Mesenchymal stem cell (in vitro differentiated cells and primary cell): ENCODE measurements around the gene MYH9.

Experiments used
- DNase-seq: peaks from one replicate; pipeline ENCODE4 v3.0.0-alpha.2; 2013
- H2AFZ ChIP-seq: one replicate; pipeline ENCODE4 v1.6.1; 2013; ENCODE audit warnings: low read depth, mild to moderate bottlenecking, control low read depth, inconsistent platforms, low read length, moderate library complexity
- H2AK5ac ChIP-seq: 2 replicates; pipeline ENCODE4 v1.6.1; 2013; ENCODE audit warnings: low read length, moderate library complexity, mild to moderate bottlenecking, inconsistent platforms; ENCODE audit not compliant: severe bottlenecking
- H2BK120ac ChIP-seq: one replicate; pipeline ENCODE4 v1.6.1; 2013; ENCODE audit warnings: low read depth, mild to moderate bottlenecking, inconsistent platforms, low read length, moderate library complexity
- H2BK12ac ChIP-seq, 2 experiments: one replicate each; pipeline ENCODE4 v1.6.1; 2013; ENCODE audit warnings: inconsistent platforms in 2 of 2, low read length in 2 of 2, mild to moderate bottlenecking in 2 of 2, moderate library complexity in 2 of 2, control low read depth in 1 of 2
- H2BK15ac ChIP-seq: one replicate; pipeline ENCODE4 v1.6.1; 2013; ENCODE audit warnings: mild to moderate bottlenecking, low read depth, inconsistent platforms; ENCODE audit not compliant: poor library complexity, severe bottlenecking
- H2BK5ac ChIP-seq: 2 replicates; pipeline ENCODE4 v1.6.1; 2013; ENCODE audit warnings: low read depth, mild to moderate bottlenecking, low read length, control low read depth, inconsistent platforms; ENCODE audit not compliant: poor library complexity, severe bottlenecking
- H3K14ac ChIP-seq, 2 experiments: one replicate each; pipeline ENCODE4 v1.6.1; 2013; ENCODE audit warnings: inconsistent platforms in 2 of 2, low read length in 2 of 2, control low read depth in 1 of 2, mild to moderate bottlenecking in 1 of 2, moderate library complexity in 1 of 2
- H3K18ac ChIP-seq, 2 experiments: one replicate each; pipeline ENCODE4 v1.6.1; 2013; ENCODE audit warnings: inconsistent platforms in 2 of 2, low read length in 2 of 2, control low read depth in 1 of 2, low read depth in 1 of 2, mild to moderate bottlenecking in 1 of 2
- H3K23ac ChIP-seq, 2 experiments: one replicate each; pipeline ENCODE4 v1.6.1; 2013; ENCODE audit warnings: inconsistent platforms in 2 of 2, low read length in 2 of 2, mild to moderate bottlenecking in 2 of 2, moderate library complexity in 2 of 2, control low read depth in 1 of 2
- H3K27ac ChIP-seq: 2 replicates; pipeline ENCODE4 v1.5.1; 2013; ENCODE audit warnings: mild to moderate bottlenecking, moderate library complexity, low read length, control low read depth, inconsistent platforms; ENCODE audit not compliant: poor library complexity, severe bottlenecking
- H3K27me3 ChIP-seq, 2 experiments: 2 replicates each; pipeline versions ENCODE4 v1.6.1 to v1.7.0; 2013; ENCODE audit warnings: low read length in 2 of 2, mild to moderate bottlenecking in 2 of 2, moderate library complexity in 2 of 2, control low read depth in 1 of 2, inconsistent platforms in 1 of 2; ENCODE audit not compliant: control insufficient read depth in 1 of 2, insufficient read depth in 1 of 2
- H3K36me3 ChIP-seq, 2 experiments: 2 replicates each; pipeline versions ENCODE4 v1.6.1 to v1.7.0; 2013; ENCODE audit warnings: low read length in 2 of 2, control low read depth in 1 of 2, inconsistent platforms in 1 of 2, low read depth in 1 of 2, mild to moderate bottlenecking in 1 of 2; ENCODE audit not compliant: insufficient read depth in 2 of 2, control insufficient read depth in 1 of 2
- H3K4ac ChIP-seq, 2 experiments: one replicate each; pipeline ENCODE4 v1.6.1; 2013; ENCODE audit warnings: inconsistent platforms in 2 of 2, low read length in 2 of 2, mild to moderate bottlenecking in 2 of 2, moderate library complexity in 2 of 2, control low read depth in 1 of 2, low read depth in 1 of 2
- H3K4me1 ChIP-seq: 2 replicates; pipeline ENCODE4 v1.6.1; 2013; ENCODE audit warnings: low read depth, low read length, control low read depth; ENCODE audit not compliant: control insufficient read depth, insufficient read depth
- H3K4me2 ChIP-seq: 2 replicates; pipeline ENCODE4 v1.6.1; 2013; ENCODE audit warnings: low read length, mild to moderate bottlenecking, inconsistent platforms; ENCODE audit not compliant: poor library complexity, severe bottlenecking
- H3K4me3 ChIP-seq, 2 experiments: 2 replicates each; pipeline versions ENCODE4 v1.5.1 to v1.7.0; 2013; ENCODE audit warnings: low read length in 2 of 2, mild to moderate bottlenecking in 2 of 2, control low read depth in 1 of 2, low read depth in 1 of 2; ENCODE audit not compliant: insufficient read depth in 1 of 2
- H3K79me1 ChIP-seq: replicated peaks from 2 replicates; pipeline ENCODE4 v1.6.1; 2013; ENCODE audit warnings: mild to moderate bottlenecking, control low read depth, low read length, inconsistent platforms; ENCODE audit not compliant: poor library complexity, severe bottlenecking
- H3K9ac ChIP-seq: 2 replicates; pipeline ENCODE4 v1.7.0; 2013; ENCODE audit warnings: mild to moderate bottlenecking, low read length, moderate library complexity
- H3K9me3 ChIP-seq: 2 replicates; pipeline ENCODE4 v1.7.0; 2013; ENCODE audit warnings: mild to moderate bottlenecking, low read length; ENCODE audit not compliant: control insufficient read depth
- H4K8ac ChIP-seq: one replicate; pipeline ENCODE4 v1.6.1; 2013; ENCODE audit warnings: inconsistent platforms, mild to moderate bottlenecking, low read length, moderate library complexity
- H4K91ac ChIP-seq: one replicate; pipeline ENCODE4 v1.6.1; 2013; ENCODE audit warnings: mild to moderate bottlenecking, low read length, inconsistent platforms
- WGBS: methylation state at CpG from one replicate; pipeline ENCODE4 v1.1.7; 2013; ENCODE audit warnings: mixed read lengths; 5-methylcytosine and 5-hydroxymethylcytosine counted together

The MYH9 gene

DNA sequence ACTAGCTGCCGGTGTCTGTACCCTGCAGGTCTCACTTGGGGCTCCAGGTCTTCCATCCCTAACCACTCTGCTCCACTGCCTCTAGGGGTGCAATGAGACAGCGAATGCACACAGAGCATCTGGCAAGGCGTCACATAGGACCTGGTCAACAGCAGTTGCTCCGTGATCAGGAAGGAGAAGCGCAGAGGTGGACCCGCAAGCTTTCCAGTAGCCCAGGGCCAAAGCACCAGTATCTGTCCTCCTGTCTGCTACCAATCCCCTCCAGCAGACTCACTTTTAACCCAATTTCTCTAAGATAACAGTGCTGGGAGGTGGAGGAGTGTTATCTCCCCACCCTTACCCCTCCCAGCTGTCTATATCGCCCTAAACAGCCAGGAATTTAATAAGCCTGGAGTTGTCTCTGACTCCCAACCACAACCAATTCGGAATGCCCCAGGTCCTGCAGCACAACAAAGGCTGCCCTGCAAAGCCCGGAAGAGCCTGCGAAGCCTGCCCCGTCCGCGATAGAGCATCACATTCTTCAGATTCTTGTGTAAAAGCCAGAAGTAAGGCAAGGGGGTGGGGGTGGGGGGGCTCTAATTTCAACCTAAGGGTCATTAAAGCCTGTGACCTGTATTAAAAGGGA lies 19.3 kb downstream of the MYH9 start:
- Histone ChIP-seq H3K9ac (peak overlapping the region; percentile 34), H3K4me2 (peak overlapping the region; percentile 47), H3K14ac (no peak overlapping the region), H3K9me3 (no peaks in the 10 kb centered on the region), H3K79me1 (no peaks in the 10 kb centered on the region), H2BK120ac (no peak overlapping the region), H3K4ac (no peak overlapping the region), H3K23ac (peak overlapping the region in 1 of 2 experiments; percentile 37), H2AFZ (no peak overlapping the region), H3K4me1 (peaks cover 73% of the 10 kb centered on the region), H3K27ac (peak overlapping the region; percentile 90), H3K36me3 (peaks cover 8 to 41% of the 10 kb centered on the region in 2 experiments), H4K8ac (no peak overlapping the region), H2BK12ac (peak overlapping the region in 1 of 2 experiments; percentile 11), H4K91ac (peak overlapping the region; percentile 1), H3K4me3 (no peak overlapping the region), H2AK5ac (peak overlapping the region; percentile 0), H2BK15ac (no peak overlapping the region), H3K18ac (peak overlapping the region in 1 of 2 experiments; percentile 44), H2BK5ac (peak overlapping the region; percentile 49), H3K27me3 (no peaks in the 10 kb centered on the region)
- peak; percentile 73 for DNase-seq
- 18% methylated on average over 10 of the region's 13 CpGs for WGBS

DNA sequence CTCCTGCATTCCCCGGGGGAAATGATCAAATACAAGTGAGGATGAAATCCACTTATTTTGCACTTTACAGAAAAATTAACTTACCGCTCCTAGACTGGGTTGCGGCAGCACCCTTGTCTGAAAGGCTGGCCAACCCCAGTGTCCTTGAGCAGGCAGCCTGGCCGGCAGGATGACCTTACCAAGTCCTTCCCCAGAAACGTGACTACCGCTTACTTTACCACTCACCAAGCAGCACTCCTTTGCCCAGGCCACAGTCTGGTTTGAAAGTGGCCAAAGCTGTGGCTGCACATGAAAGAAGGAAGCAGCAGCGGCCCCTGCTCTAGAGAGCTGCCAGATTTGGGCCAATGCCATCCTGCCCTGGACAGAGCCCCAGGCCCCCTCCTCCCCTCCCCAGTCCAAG lies 20.3 kb downstream of the MYH9 start:
- Histone ChIP-seq H4K91ac (peak overlapping the region; percentile 43), H2BK120ac (no peak overlapping the region), H3K36me3 (peaks cover 8 to 39% of the 10 kb centered on the region in 2 experiments), H2BK15ac (no peak overlapping the region), H3K27me3 (no peaks in the 10 kb centered on the region), H3K23ac (peak overlapping the region in 1 of 2 experiments; percentile 79), H3K18ac (peak overlapping the region; percentile 23 to 73), H3K4me1 (peaks cover 74% of the 10 kb centered on the region), H2BK5ac (no peak overlapping the region), H3K79me1 (no peaks in the 10 kb centered on the region), H2AK5ac (peak overlapping the region; percentile 56), H2AFZ (no peak overlapping the region), H3K9me3 (no peaks in the 10 kb centered on the region), H2BK12ac (no peak overlapping the region), H3K4ac (no peak overlapping the region), H4K8ac (peak overlapping the region; percentile 62), H3K4me2 (no peak overlapping the region), H3K14ac (peak overlapping the region in 1 of 2 experiments; percentile 71), H3K27ac (peak overlapping the region; percentile 90), H3K9ac (no peak overlapping the region), H3K4me3 (no peak overlapping the region)
- WGBS: 76% methylated on average over 7 of the region's 7 CpGs
- no peak for DNase-seq

DNA sequence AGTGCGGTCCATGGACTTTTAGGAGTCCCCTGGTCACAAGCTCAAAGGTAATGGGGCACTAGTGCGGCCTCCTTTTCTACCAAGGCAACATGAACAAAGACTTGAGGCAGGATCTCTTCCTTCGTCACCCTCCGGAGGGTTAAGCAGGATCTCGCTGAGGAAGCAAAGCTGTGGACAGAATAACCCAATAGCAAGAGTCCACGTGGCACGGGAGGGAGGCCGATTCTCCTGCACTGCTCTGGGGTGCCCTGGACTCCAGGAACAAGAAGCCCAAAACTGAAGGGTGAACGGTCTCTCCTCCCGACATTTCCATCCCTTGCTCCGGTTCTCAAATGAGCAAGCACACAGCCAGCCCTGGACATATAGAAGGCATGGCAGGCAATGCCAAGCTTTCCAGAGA lies 20.7 kb downstream of the MYH9 start:
- Histone ChIP-seq H2AFZ (no peak overlapping the region), H2BK120ac (no peak overlapping the region), H3K18ac (peak overlapping the region; percentile 33 to 67), H3K9me3 (no peaks in the 10 kb centered on the region), H2AK5ac (peak overlapping the region; percentile 25), H3K23ac (no peak overlapping the region), H3K27me3 (no peaks in the 10 kb centered on the region), H3K79me1 (no peaks in the 10 kb centered on the region), H3K4ac (peak overlapping the region; percentile 9 to 43), H3K4me3 (no peak overlapping the region), H4K91ac (peak overlapping the region; percentile 6), H2BK5ac (no peak overlapping the region), H3K4me2 (no peak overlapping the region), H2BK15ac (no peak overlapping the region), H4K8ac (no peak overlapping the region), H3K4me1 (peaks cover 77% of the 10 kb centered on the region), H3K27ac (peak overlapping the region; percentile 90), H3K14ac (peak overlapping the region in 1 of 2 experiments; percentile 61), H3K36me3 (peaks cover 8 to 41% of the 10 kb centered on the region in 2 experiments), H2BK12ac (peak overlapping the region in 1 of 2 experiments; percentile 54), H3K9ac (no peak overlapping the region)
- no peak for DNase-seq
- WGBS: 91% methylated on average over 11 of the region's 11 CpGs

DNA sequence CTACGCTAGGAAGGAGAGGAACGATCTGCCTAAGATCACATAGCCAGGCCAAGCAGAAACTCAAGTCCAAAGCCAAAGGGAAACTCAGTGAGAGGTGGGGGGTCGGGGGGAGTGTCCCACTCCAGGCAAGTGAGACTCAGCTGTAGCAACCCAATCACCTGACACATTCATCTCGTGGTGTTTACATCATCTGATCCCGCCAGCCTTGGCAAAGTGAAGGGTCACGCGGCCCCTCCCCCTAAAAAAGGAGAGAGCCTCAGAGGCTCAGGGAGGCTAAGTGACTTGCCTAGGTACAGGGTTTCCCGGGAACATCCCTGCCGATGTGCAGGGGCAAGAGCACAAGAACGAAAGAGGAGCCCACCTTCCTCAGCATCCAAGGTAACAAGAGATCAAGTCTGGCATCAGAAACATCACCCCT lies 21.5 kb downstream of the MYH9 start:
- Histone ChIP-seq H3K23ac (no peak overlapping the region), H3K4ac (peak overlapping the region in 1 of 2 experiments; percentile 3), H2BK12ac (no peak overlapping the region), H3K4me3 (no peak overlapping the region), H3K4me2 (no peak overlapping the region), H3K79me1 (no peaks in the 10 kb centered on the region), H4K8ac (peak overlapping the region; percentile 8), H2BK120ac (no peak overlapping the region), H2BK15ac (no peak overlapping the region), H3K4me1 (peaks cover 77% of the 10 kb centered on the region), H4K91ac (peak overlapping the region; percentile 72), H3K9me3 (no peaks in the 10 kb centered on the region), H3K36me3 (peaks cover 8 to 41% of the 10 kb centered on the region in 2 experiments), H3K27ac (peak overlapping the region; percentile 90), H3K14ac (no peak overlapping the region), H3K27me3 (no peaks in the 10 kb centered on the region), H2AK5ac (peak overlapping the region; percentile 46), H2BK5ac (no peak overlapping the region), H3K18ac (peak overlapping the region in 1 of 2 experiments; percentile 67), H3K9ac (no peak overlapping the region), H2AFZ (no peak overlapping the region)
- 56% methylated on average over 10 of the region's 10 CpGs for WGBS
- DNase-seq: peak; percentile 74
